Measurements from ENCODE around the gene ATG9B. TPM values are rescaled to one million over a fixed set of nuclear protein-coding genes. Genes with fewer than 3 reads are reported as not detected.

Gene ATG9B
- total RNA-seq, 1 donor from 2014 or later: 5.0 TPM

DNA sequence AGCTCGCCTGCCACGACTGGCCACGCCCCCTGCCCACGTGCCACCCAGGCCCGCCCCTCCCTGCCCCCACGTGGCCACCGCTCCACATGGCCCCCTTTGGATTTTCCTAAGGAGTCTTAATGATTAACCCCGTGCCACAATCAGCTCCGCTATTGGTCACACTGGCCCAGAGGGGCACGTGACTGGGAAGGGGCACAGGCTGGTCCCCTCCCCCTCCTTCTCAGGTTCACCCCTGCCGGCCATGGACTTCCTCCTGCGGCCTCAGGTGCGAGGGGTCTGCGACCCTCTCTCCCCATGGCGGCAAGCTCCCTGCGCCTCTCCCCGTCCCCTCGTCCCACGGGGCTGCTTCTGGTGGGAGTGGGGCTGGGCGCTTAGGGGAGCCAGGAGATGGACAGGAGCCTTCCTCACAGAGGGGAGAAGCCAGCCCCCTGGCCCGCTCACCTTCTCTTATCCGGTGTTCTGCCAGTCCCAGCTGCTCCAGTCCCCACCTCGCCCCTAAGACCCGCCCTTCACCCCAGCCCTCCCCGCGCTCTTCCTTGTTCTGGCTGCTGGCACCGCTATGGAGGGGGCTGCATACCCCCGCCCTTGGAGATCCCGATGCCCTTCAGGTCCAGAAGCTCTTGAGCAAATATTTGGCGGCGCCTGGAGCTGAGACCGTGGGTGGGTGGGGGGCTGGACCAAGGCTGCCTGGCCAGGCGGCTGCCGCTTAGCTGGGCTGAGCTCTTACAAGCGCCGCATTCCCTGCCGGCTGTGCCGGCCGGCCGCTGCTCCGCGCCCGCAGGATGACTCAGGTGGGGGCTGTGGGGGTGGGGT, 38.3 kb upstream of the ATG9B start:
- Mint-ChIP-seq H3K27me3 (ENCODE audit: low read depth) (no peaks in the 10 kb centered on the region), H3K9me3 (no peaks in the 10 kb centered on the region), H3K27ac (no peak overlapping the region), H3K36me3 (ENCODE audit: low read depth) (peaks cover 22% of the 10 kb centered on the region), H3K4me3 (ENCODE audit: low read depth) (no peak overlapping the region), H3K4me1 (ENCODE audit: low read depth) (peaks cover 15% of the 10 kb centered on the region)
- no peak for DNase-seq (ENCODE audit: low spot score)
- intact Hi-C loops (cut with micrococcal nuclease): no loop called here

DNA sequence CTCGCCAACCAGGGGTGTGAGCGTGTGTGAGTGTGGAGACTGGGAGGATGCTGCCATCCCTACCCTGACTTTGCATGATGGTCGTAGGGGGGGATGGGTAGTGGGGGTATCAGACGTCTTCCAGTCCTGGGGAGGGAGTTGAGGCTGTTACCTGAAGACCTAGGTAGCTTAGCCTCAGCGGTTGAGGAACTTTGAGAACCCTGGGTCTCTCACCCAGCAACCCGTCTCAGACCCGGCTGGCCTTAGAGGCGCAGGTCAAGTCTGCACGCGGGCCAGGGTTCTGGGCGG, 37.8 kb upstream of the ATG9B start:
- DNase-seq (ENCODE audit: low spot score): no peak
- Mint-ChIP-seq H3K27ac (no peak overlapping the region), H3K36me3 (ENCODE audit: low read depth) (peaks cover 18% of the 10 kb centered on the region), H3K9me3 (no peaks in the 10 kb centered on the region), H3K27me3 (ENCODE audit: low read depth) (no peaks in the 10 kb centered on the region), H3K4me1 (ENCODE audit: low read depth) (peaks cover 20% of the 10 kb centered on the region), H3K4me3 (ENCODE audit: low read depth) (no peak overlapping the region)
- intact Hi-C loops (cut with micrococcal nuclease): no loop called here

DNA sequence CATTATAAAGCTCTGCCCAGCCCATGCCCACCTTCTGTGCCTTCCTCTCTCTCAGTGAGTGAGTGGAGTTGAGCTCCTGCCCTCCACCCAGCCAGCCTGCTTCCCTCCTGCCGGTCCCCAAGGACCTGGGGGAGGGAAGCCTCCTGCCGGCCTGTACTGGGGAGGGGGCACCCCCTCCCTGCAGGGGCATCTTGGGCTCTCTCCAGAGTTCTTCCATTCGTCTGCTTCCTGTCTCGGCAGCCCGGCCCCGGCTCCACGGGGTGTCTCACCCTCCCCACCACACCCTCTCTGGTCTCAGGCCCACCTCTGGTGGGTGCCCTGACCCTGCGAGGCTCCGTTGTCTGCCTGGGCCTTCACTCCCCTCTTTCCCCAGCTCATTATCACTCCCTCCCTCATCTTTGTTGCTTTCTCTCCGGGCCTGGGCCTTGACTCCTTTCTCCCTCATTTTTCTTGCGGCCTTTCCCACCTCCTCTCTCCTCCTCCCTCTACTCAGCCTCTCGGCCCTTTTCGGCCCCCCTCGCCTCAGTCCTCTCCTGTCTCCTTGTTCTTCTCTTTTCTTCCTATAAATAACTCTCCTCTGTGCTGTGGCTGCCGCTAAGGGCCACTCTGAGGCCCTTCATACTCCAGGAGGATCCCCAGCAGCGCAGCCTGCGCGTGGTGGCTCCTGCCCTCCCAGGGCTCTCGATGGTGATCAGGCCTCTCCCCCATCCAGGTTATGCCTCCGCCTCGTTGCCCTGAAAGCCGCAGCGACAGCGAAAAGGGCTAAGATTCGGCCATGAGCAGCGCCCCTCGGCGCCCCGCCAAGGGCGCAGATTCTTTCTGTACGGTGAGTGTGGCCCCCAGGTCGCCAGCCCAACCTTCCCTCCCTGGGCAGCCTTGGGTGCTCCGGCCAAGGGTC, 37.2 kb upstream of the ATG9B start:
- H3K9me3 Mint-ChIP-seq: no peaks in the 10 kb centered on the region
- peak overlapping the region; percentile 57 for H3K27ac Mint-ChIP-seq
- H3K27me3 Mint-ChIP-seq (ENCODE audit: low read depth): no peaks in the 10 kb centered on the region
- peaks cover 16% of the 10 kb centered on the region for H3K36me3 Mint-ChIP-seq (ENCODE audit: low read depth)
- peaks cover 24% of the 10 kb centered on the region for H3K4me1 Mint-ChIP-seq (ENCODE audit: low read depth)
- peak overlapping the region; percentile 94 for H3K4me3 Mint-ChIP-seq (ENCODE audit: low read depth)
- no peak for DNase-seq (ENCODE audit: low spot score)
- intact Hi-C loops (cut with micrococcal nuclease): no loop called here

DNA sequence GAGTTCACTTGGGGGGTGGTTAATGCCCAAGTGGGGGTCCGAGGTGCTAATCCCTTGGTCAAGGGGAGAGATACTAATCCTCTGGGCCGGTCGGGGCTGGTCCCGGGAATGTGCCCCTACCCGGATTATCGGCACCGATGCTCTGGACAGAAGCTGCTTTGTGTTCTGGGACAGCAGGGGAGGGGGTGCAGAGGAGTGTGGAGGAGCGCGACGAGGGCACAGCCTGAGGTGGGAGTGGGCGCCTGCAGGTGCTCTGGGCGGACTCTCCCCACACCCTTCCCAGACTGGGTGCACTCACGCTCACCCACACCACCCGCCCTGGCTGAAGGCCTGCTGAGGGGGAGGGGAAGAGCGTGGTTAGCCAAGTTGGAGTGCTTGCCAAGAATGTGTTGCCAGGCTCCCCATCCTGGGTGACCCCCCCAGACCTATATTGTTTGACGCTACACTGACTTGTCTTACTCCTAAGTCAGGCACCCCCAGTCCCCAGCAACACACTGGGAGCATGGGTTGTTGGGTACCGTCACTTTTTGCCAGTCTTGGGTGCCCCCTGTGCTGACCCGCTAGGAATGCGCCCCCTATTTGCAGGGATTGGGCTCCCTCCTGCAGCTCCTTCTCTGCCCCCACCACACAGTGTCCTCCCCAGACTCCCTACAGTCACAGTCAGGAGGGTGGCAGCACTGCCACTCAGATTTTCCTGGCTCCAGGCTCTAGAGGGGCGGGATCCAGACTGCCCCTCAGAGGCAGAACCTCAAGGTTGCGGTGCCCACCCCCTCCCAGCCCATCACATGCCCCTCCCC, 36.3 kb upstream of the ATG9B start:
- H3K36me3 Mint-ChIP-seq (ENCODE audit: low read depth): peaks cover 15% of the 10 kb centered on the region
- peak overlapping the region; percentile 30 for H3K27ac Mint-ChIP-seq
- intact Hi-C loops (cut with micrococcal nuclease): no loop called here
- no peaks in the 10 kb centered on the region for H3K9me3 Mint-ChIP-seq
- H3K4me3 Mint-ChIP-seq (ENCODE audit: low read depth): peak overlapping the region; percentile 94
- H3K27me3 Mint-ChIP-seq (ENCODE audit: low read depth): no peaks in the 10 kb centered on the region
- H3K4me1 Mint-ChIP-seq (ENCODE audit: low read depth): peaks cover 26% of the 10 kb centered on the region
- no peak for DNase-seq (ENCODE audit: low spot score)

- intact Hi-C loops (cut with micrococcal nuclease): no loop called here
- H3K27ac Mint-ChIP-seq: peak overlapping the region; percentile 17
- no peak for DNase-seq (ENCODE audit: low spot score)
- peak overlapping the region; percentile 94 for H3K4me3 Mint-ChIP-seq (ENCODE audit: low read depth)
- H3K9me3 Mint-ChIP-seq: no peaks in the 10 kb centered on the region
- H3K36me3 Mint-ChIP-seq (ENCODE audit: low read depth): peaks cover 9% of the 10 kb centered on the region
- no peaks in the 10 kb centered on the region for H3K27me3 Mint-ChIP-seq (ENCODE audit: low read depth)
- H3K4me1 Mint-ChIP-seq (ENCODE audit: low read depth): peaks cover 26% of the 10 kb centered on the region
These were observed 35.8 kb upstream of the ATG9B start for GRCh38 chr7:151060113-151060415.

GRCh38 chr7:151059367-151060112, 35.2 kb upstream of the ATG9B start, which contains the start of gene SLC4A2:
TSS of gene SLC4A2 (plus strand) at chr7:151059589. CDS start at chr7:151061988, 2,399 bp downstream.
- DNase-seq (ENCODE audit: low spot score): peak; percentile 67
- Mint-ChIP-seq H3K4me3 (ENCODE audit: low read depth) (peak within 1 kb of the TSS; percentile 94), H3K27ac (peak within 1 kb of the TSS; percentile 93), H3K27me3 (ENCODE audit: low read depth) (no peaks in the 10 kb centered on the region), H3K4me1 (ENCODE audit: low read depth) (peaks cover 26% of the 10 kb centered on the region), H3K36me3 (ENCODE audit: low read depth) (peaks cover 10% of the 10 kb centered on the region), H3K9me3 (no peaks in the 10 kb centered on the region)
- intact Hi-C loops (cut with micrococcal nuclease): loop anchor here (2.0 to 5.0 kb wide), 3 partner anchors 47 to 1222 kb away; partner anchors contain the start of genes CHPF2 and ZNF862

GRCh38 chr7:151058781-151059366, 34.6 kb upstream of the ATG9B start:
- Mint-ChIP-seq H3K4me1 (ENCODE audit: low read depth) (peaks cover 26% of the 10 kb centered on the region), H3K27me3 (ENCODE audit: low read depth) (no peaks in the 10 kb centered on the region), H3K27ac (peak overlapping the region; percentile 93), H3K9me3 (no peaks in the 10 kb centered on the region), H3K36me3 (ENCODE audit: low read depth) (peaks cover 12% of the 10 kb centered on the region), H3K4me3 (ENCODE audit: low read depth) (peak overlapping the region; percentile 94)
- no peak for DNase-seq (ENCODE audit: low spot score)
- intact Hi-C loops (cut with micrococcal nuclease): loop anchor here (1.0 to 5.0 kb wide), 6 partner anchors 20 to 1222 kb away; partner anchors contain the start of genes ABCB8, CHPF2, FASTK and ZNF862

DNA sequence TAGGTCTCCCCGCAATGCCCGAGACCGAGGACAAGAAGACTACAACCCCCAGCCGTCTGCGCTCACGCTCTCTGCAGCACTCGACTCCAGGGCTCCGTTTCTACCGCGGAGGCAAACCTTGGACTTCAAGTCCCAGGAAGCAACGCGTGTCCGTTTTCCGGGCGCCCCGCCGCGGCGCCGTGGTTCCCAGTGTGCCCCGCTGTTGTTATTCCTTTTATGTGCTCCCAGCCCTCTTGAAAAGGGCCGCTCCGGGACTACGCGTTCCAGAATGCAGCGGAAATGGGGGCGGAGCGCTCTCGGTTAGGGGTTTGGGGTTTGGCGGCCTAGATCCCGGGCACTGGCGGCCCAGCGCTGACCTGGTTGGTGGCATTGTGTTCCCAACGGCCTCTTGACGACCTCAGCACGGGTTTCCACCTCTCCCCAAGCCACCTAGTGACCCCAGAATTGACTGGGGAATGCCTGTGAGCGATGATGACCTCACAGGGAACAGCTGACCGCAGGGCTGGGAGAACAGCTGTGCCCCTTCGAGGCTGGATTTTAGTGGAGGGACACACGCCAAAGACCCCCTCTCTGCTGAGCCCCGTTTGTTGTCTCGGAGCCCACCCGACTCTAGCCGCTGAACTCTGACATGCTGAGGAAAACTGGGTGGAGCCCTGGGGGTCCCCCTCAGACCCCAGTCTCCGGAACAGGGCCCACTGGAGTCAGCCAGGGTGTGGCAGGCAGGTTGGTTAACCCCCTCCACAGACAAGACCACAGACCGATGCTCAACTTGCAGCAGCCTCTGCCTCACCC, 33.9 kb upstream of the ATG9B start:
- H3K36me3 Mint-ChIP-seq (ENCODE audit: low read depth): peaks cover 11% of the 10 kb centered on the region
- intact Hi-C loops (cut with micrococcal nuclease): loop anchor here (1.0 to 5.0 kb wide), 6 partner anchors 19 to 1221 kb away; partner anchors contain the start of genes ABCB8, CHPF2, FASTK and ZNF862
- peak overlapping the region; percentile 94 for H3K4me3 Mint-ChIP-seq (ENCODE audit: low read depth)
- no peaks in the 10 kb centered on the region for H3K27me3 Mint-ChIP-seq (ENCODE audit: low read depth)
- peaks cover 26% of the 10 kb centered on the region for H3K4me1 Mint-ChIP-seq (ENCODE audit: low read depth)
- no peaks in the 10 kb centered on the region for H3K9me3 Mint-ChIP-seq
- DNase-seq (ENCODE audit: low spot score): peak; percentile 97
- H3K27ac Mint-ChIP-seq: peak overlapping the region; percentile 93

DNA sequence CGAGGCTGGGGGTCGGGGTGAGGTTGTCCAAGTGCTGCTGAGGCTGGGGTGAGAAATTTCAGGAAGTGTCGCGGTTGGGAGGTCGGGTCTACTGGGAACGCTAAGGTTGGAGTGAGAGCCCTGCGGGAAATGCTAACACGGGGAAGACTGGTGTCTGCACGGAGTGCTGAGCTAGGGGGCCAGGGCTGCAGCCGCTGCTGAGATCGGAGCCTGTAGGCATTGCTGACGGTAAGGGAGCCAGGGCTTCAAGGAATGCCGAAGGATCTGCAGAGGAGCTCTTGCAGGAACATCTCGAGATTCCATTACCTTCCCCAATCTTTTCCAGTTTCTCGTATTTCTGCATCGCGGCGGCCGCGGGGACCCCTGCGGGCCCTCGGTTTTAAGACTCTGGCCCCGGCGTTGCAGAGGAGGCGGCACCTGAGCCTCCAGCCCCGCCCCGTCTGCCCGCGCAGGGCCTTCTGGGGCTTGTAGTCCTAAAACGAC, 33.3 kb upstream of the ATG9B start, which contains the start of gene CDK5:
CDK5 (minus strand) TSS at position 392 of the 483 bp plus-strand sequence; CDS start at position 343, 49 bp downstream.
- intact Hi-C loops (cut with micrococcal nuclease): loop anchor here (5.0 kb wide), 2 partner anchors 45 to 1220 kb away; partner anchors contain the start of gene ZNF862
- Mint-ChIP-seq H3K4me1 (ENCODE audit: low read depth) (peaks cover 27% of the 10 kb centered on the region), H3K27ac (peak within 1 kb of the TSS; percentile 93), H3K27me3 (ENCODE audit: low read depth) (no peaks in the 10 kb centered on the region), H3K4me3 (ENCODE audit: low read depth) (peak within 1 kb of the TSS; percentile 94), H3K36me3 (ENCODE audit: low read depth) (peaks cover 12% of the 10 kb centered on the region), H3K9me3 (no peaks in the 10 kb centered on the region)
- no peak for DNase-seq (ENCODE audit: low spot score)

GRCh38 chr7:151056666-151057505, 32.6 kb upstream of the ATG9B start:
- intact Hi-C loops (cut with micrococcal nuclease): loop anchor here (5.0 kb wide), 2 partner anchors 45 to 1220 kb away; partner anchors contain the start of gene ZNF862
- H3K36me3 Mint-ChIP-seq (ENCODE audit: low read depth): peaks cover 14% of the 10 kb centered on the region
- peak overlapping the region; percentile 47 for H3K27ac Mint-ChIP-seq
- no peaks in the 10 kb centered on the region for H3K9me3 Mint-ChIP-seq
- no peaks in the 10 kb centered on the region for H3K27me3 Mint-ChIP-seq (ENCODE audit: low read depth)
- no peak for DNase-seq (ENCODE audit: low spot score)
- H3K4me1 Mint-ChIP-seq (ENCODE audit: low read depth): peaks cover 28% of the 10 kb centered on the region
- peak overlapping the region; percentile 94 for H3K4me3 Mint-ChIP-seq (ENCODE audit: low read depth)
